ENCODE results near the gene OR4D6.

DNA sequence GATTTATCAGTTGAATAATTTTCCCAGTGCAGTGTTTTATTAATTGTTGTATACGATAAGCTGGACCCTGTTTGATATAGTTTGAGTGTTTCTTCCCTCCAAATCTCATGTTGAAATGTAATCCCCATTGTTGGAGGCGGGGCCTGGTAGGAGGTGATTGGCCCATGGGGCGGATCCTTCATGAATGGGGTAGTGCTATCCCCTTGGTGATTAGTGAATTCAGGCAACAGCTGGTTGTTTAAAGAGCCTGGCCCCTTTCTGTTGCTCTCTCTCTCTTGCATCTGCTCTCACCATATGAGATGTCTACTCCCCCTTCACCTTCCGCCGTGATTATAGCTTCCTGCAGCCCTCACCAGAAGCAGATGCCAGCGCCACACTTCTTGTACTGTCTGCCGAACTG is 19.0 kb upstream of the OR4D6 start:
- TF ChIP-seq CTCF (IDR thresholded peaks at IDR 0.05) (no peak), POLR2A (IDR thresholded peaks at IDR 0.05) (no peak), EP300 (IDR thresholded peaks at IDR 0.05) (no peak)

All from tibial nerve (tissue), 4 donors.